Measurements from ENCODE around the gene QRICH2.
"Not testable (repeated sequence)": the region's sequence is repeated elsewhere in the genome, so short reads cannot be mapped to it uniquely, and the experiment has no call there.

Gene QRICH2

GRCh38 chr17:76225373-76226086 lies 82.5 kb downstream of the QRICH2 start:
- DNase-seq (ENCODE audit: low read depth in 2 of 2), result not testable (repeated sequence)

All from stimulated activated CD4-positive, alpha-beta T cell treated with anti-CD3 and anti-CD28 coated beads, Interleukin-1b, Interleukin-23, amount 100 ng/mL, for 4 hours (primary cell).